ENCODE data around the gene IAPP.
"Not testable (repeated sequence)": the region's sequence is repeated elsewhere in the genome, so short reads cannot be mapped to it uniquely, and the experiment has no call there.

Gene IAPP

DNA sequence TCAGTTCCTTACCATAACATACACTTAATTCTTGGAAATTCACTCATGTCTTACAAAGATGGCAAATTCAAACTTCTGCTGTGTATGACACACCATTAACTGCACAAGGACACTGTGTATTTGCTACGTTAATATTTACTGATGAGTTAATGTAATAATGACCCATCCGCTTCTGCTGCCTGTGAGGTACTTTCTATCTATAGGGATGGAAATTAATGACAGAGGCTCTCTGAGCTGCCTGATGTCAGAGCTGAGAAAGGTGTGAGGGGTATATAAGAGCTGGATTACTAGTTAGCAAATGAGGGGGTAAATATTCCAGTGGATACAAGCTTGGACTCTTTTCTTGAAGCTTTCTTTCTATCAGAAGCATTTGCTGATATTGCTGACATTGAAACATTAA is at the start of gene IAPP:
Gene IAPP, plus strand, starts transcription at position 301 of the 400 bp plus-strand sequence. CDS start 450 bp downstream, outside the sequence.
- DNase-seq, result no peak

DNA sequence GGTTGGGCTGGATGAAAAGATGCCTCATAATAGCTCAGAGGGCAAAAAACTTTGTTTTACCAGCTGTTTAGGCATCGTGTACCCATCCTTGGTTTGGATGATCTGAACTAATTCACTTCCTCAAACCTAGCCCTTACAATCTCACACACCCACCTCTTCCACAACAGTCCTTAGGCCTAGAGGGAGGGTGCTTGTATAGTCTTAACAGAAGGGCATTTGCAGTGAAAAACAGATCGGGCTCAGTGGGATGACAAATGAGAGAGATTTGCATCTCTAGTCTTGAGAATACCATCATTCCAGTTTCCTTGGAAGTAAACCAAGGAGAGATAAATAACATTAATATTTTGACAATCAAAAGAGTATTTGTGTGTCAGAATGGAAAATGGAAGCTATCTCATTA is 49.0 kb upstream of the IAPP start:
- DNase-seq, result no peak

DNA sequence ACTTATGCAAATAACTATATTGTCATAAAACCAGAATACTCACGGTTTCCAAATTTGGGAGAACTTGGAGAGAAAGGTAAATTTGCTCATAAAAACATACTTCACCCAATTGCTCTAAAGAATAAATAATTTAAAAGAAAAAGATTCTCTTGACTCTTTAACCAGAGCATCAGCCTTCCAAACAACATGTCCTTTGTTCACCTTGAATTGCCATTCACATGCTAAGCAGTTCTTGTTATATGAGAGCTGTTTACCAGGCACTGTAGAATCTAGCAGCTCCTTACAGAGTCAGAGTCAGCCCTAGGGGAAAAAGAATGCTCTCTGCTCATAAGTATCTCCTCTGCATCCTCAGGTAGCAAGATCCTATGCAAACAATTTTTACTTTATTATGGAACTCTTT is 48.2 kb upstream of the IAPP start:
- DNase-seq, result no peak

DNA sequence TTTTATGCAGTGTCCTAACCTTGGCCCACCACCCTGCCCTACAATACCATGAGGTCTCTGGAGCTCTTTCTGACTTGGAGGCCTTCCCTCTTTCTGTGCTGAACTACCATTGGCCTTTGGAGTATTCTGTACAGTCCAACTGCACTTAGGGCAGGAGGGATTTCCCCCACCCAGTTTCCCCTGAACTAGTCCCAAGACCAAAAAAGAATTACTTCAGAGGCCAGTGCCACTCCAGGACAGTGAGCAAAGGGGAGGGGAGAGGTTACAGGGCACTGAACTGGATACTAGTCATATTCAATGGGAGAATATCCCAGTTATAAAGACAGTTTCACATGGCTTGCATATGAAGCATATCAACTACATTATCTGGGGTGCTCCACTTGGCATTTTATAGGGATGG is 44.1 kb upstream of the IAPP start:
- no peak for DNase-seq

DNA sequence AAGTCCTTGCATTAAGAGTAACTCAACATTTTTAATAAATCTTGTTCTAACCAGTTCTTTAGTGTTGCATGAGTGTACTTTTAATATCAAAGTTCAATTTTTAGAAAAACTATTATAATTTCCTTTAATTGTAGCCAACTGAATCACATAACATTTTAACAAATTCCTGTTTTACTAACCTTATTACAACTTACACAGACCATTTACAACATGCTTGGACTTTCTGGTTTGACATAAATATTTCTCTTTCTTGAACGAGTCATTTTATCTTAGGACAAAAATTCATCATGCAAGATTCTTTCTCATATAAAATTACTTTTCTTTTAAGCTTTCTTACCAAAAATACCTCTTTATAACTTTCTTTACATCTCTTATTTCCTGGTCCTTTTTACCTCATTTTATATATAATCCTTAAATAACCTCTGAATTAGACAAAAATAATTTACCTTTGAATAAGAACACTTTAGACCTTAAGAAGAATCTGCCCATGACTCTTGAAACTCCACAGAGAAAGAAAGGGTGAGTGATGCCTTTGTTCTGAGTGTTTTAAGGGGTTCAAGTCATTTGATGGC is 41.9 kb upstream of the IAPP start:
- DNase-seq, result no peak

DNA sequence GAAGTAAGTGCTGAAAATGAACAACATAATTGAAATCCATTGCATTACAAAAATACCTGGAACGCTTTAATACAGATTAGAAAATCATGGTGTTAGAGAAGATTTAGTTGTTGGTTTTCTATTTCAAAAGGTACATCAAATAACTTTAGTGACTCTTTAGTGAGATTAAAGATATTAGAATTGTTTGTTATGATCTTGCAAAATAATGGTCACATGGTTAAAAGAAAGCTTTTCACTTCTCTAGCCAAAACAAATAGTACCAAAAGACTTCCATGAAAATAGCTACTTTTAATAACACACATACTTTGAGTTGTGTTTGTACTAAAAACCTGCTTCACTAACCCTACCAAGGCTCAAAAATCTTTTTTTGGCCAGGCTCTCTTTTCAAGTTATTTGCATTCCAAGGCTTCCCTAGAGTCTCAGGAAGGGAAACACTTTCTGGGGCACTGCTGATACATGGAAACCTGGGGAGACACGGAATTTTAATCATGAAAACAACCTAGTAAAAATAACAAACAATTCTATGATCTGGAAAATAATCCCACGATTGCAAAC is 37.9 kb upstream of the IAPP start, which contains the start of gene SLCO1A2:
Gene SLCO1A2, minus strand, starts transcription at position 147 of the 555 bp plus-strand sequence. CDS start 270 bp downstream, outside the sequence.
- DNase-seq, result no peak

DNA sequence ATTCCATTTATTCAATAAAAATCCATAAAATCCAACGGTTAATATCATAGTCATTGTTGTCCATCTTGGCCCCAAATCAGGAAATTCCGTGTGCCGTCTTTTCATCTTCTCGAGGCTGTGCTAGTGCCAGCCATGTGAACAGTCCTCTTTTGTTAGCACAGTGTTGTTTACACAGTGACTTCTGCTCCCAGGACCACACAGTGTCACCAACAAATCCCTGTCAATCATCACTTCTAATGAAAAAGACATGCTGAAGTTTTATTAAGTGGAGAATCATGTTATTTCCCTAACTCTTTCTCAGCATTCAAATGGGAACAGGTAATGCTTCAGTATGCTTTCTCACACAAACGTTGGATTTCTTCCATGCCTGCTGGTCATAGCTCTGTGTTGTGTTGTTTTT is 36.0 kb upstream of the IAPP start:
- no peak for DNase-seq

DNA sequence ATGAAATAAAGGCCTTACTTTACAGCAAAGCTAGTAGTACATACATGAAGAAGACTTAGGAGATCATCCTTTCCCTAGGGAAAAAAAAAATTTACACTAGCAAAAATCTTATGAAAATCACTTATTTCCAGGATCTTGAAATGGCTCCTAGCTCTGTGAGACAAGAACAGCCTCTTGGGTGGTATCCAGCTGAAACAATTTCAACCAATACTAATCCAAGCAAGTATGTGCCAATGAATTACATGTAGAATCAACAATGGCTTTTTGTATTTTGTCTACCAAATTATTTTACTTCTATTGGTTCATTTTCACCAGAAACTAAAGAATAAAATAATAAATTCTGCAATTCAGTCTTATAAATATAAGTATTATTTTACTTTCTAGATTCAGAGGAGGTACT is 35.2 kb upstream of the IAPP start:
- no peak for DNase-seq

DNA sequence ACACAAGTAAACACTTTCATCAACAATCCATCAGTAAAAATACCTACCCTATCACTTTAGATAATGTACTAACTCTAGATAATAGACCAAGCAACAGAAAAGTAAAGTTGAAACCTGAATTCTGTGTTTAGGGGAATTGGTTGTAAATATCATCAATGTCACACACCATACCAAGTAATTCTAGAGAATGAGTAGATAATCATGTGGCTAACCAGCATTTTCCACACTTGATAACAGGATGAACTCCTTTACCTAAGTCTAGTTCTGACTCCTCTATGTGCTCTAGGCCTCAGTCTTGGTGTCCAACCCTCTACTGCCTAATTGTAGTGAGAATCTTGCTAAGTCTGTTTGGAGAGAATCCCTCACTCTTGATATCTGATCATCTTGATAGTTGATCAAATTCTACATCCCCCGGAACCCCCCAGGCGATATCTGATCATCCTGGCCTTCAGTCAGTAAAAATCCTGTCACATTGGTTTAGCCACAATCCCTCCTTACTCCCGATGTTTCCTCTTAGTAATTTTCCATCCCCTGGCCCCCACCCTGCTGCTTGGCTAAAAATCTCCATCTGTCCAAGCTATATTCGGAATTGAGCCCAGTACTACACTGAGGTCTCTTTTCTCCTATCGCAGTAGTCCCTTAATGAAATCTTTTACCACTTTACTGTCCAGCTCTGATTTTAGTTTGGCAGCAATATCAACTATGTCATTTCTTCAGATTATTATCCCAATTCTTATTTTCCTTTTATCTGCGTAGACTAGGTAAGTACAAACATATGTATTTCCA is 34.5 kb upstream of the IAPP start:
- peak; percentile 14 for DNase-seq

DNA sequence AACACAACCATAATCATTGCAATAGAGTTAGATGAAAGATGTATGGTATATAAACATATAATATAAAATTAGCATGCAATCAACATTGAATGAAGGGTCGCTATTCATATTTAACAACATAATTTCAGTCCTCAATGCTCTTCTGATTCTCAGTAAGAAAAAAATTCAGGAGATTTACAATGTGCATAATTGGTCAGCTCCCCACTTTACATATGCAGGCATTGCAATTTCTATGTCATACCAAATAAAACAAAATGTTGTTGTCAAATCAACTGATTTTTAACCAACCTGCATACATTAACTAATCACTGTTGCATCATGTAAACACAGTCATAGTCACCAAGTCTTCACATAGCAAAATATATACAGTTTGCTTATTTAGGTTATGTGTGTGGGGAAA is 32.8 kb upstream of the IAPP start:
- DNase-seq, result no peak

DNA sequence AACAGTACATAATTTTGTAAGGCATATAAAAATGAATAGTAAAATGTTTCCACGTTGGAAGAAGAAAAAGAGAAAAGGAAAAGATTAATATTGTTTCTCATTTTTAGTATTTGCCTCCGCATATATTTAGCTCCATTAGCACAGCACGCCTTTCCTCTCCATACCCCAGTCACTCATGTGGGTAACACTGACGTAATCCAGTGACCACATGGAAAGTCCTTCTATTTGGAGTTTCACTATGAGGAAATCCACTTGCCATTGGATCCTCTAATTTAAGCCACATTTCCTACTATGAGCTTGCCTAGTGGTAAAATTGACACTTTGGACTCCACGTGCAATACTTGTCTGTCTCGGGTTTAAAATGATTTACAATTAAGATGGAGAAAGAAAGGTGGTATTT is 32.3 kb upstream of the IAPP start:
- DNase-seq, result no peak

DNA sequence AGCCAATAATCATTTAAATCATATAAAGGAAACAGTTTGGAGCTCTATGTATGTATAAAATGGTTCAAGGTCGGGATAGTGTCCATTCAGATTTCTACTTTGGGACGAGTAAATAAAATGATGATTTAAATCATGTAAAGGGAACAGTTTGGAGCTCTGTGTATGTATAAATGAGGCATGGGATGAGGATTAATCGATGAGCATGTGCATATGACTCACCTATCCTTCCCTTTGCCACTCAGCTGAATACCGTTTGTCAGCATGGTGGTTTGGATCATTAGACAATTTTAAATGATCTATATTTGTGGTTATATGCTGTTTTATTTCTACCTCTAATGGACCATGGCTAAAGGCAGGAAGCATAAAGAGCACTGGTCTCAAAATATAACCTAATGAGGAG is 30.9 kb upstream of the IAPP start:
- DNase-seq, result no peak

DNA sequence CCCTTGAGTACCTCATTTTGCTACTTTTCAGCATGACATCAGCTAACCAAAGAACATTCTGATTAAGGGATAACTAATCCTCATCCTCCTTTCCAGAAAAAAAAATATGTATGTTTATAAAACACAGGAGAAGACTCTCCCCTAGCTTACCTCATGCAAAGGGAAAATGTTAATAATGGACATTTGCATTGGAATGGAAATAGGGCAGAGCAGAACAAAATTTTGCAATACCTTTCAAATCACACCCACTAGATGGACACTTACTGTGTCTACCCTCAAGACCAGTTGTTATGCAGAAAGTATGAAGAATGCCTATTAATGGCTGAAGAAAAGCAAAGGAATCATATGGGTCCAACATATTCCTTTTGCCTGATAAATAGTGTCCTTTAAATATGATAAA is 29.1 kb upstream of the IAPP start:
- DNase-seq, result no peak

DNA sequence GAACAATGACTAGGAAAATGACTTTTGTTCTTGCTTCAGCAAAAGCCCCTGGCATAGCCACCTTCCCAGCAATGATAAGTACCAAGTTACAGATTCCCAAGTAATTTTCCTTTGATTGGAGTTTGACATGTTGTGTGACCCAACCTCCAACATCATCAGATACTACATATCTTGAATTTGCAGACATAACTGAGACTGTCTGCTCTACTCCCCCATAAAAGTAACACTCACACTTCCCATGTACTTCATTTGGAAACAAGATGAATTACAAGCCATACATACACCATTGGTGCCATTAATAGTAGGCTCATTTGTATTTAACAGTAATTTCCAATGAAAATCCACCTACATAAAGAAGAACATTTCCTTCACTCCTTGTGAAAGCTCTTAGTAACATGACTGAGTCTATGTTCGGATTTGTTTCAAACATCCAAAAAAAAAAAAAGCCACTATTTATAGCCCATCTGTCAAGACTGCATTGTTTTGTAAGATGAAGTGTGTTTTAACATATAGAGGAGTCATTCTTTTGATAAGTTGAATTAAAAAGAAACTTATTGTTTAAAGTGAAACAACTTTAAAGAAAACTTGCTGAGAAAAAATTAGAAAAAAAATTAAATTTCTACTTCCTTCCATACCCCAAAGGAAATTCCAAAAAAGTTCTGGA is 26.0 kb upstream of the IAPP start:
- no peak for DNase-seq

DNA sequence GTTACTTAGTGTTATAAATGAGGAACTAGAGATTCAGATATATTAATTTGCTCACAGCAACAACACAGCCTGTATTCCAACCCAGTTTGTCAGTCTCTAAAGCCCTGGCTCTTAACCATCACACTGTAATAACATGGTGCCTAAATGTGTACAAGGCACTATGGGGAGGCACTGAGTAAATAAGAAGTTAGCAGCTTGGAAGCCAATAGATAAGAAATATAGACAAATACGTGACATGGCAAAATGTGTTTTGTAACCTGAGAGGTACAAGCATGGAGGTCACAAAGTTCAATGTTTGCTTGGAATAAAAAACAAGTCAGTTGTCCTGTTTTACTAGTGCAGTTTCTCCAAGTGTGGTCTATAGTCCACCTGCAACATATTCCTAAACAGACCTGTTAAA is 21.7 kb upstream of the IAPP start:
- DNase-seq, result no peak

DNA sequence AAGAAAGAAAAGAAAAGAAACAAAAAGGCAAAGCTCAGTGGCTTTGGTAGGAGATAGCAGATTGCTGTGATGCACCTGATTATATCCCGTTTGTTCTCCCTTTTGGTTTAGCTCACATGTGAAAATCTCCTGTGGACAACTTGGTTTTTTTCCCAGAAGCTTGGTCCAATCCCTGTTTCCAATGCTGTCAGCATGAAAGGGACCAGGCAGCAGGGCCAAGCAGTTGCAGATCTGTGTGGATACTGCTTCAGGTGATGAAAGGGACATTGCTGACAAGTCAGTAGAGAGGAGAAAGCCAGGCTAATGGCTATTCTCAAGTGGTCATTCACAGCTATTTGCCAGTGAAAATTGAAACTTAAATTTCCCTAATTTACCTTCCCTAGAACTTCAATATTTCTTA is 19.2 kb upstream of the IAPP start:
- no peak for DNase-seq

DNA sequence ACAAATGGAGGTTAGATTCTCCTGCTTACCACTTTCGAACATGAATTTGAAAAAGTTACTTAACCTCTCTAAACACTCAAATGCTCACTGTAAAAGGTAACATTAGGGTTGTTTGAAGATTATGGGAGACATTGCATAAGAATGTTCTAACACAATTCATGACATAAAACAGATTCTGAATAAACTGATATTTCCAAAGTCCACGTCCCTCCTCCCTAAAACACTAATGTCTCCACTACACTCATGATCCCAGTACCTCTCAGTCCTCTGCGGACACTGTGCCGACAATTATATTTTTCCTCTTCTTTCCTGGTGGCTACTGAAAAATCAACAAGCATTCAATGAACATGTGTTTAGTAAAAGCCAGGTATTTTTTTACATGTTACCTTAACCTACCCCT is 18.8 kb upstream of the IAPP start:
- no peak for DNase-seq

DNA sequence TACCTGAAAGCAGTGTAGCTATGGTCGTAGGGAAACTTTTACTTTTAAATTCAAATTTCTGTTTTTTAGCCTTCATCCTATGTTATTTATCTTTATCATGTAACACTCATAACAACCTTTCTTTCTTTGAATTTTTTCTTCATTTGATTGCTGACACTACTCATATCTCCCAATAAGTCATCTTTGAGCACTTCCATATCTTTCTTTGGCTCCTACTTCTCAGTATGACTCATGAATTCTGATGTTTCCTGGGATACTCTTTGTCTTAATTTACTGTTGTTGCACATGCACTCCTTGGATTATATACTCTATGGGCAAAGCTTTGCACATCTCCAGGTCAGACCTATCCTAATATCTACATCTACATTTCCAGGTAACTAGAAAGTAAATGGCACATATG is 18.1 kb upstream of the IAPP start:
- DNase-seq, result no peak

DNA sequence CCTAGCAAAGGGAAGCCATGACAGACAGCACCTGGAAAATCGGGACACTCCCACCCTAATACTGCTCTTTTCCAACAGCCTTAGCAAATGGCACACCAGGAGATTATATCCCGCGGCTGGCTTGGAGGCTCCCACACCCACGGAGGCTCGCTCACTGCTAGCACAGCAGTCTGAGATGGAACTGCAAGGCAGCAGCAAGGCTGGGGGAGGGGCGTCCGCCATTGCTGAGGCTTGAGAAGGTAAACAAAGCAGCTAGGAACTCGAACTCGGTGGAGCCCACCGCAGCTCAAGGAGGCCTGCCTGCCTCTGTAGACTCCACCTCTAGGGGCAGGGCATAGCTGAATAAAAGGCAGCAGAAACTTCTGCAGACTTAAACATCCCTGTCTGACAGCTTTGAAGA is 12.1 kb upstream of the IAPP start:
- not testable (repeated sequence) for DNase-seq

DNA sequence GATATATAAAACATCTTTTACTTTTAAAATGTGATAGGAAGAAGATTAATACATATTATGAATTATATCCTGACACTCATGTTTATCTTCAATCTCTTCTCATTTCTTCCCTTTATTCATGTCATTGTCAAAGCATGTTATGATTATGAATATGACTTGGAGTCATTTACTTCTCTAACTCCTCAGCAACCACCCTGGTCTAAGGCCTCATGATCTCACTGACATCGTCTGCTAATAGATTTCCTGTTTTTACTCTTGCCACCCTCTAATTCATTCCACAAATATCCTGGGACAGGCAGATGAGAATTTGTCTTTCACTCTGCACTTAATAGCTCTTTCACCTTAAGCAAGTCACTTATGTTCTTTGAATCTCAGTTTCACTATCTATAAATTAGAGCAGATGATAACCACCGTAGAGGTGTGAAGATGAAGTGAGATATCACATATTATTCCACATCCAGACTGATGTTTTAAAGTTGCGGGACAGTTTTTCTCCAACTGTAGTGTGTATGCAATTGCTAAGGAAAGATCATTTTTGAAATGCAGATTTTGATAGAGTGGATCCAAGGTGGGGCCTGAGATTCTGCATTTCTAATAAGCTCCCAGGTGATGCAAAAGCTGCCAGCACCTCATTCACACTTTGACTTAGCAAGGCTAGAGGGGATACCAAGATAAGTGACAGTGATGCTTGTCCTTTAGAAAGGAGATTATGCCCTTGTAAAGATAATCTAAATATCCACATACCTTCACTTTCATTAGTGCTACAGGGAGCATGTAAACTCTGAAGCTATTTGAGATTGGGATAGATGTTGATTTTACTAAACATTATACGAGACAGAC is 3.3 kb upstream of the IAPP start:
- no peak for DNase-seq

DNA sequence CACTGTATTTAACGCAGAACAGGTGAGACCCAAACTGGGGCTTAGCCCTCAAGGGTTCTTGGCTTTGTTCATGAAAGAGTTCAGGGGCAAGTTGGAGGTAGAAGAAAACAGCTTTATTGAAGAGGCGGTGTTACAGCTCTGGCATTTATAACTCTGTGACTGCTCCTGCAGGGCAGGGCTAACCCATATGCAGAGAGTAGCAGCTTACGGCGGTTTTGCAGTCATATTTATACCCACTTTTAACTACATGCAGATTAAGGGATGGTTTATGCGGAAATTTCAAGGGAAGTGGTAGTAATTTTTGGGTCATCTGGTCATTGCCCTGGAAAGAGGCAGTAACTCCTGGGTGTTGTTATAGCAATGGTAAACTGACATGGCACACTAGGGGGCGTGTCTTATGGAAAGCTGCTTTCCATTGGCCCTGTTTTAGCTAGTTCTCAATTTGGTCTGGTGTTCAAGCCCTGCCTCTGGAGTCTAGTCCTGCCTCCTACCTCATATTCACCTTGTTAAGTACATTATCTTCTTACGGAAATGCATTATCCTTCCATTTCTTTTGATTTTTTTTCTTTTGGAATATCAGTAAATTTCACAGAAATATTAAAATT is 1.8 kb upstream of the IAPP start:
- no peak for DNase-seq

DNA sequence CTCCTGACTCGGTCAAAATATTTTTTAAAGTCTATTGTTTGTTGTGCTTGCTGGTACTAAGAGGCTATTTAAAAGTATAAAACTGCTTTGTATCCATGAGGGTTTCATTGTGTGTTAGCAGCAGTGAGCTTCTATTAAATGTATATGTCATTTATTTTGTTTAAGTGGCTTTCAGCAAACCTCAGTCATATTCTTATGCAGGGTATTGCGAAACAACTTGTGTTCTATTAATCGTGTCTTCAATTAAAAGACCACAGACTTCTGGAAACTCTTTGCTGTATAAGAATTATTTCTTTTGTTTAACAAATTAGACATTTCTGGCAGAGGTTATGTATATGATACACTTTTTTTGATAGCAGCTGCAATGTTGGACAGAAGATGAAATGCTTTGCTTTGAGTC is 6.5 kb downstream of the IAPP start:
- DNase-seq, result no peak

DNA sequence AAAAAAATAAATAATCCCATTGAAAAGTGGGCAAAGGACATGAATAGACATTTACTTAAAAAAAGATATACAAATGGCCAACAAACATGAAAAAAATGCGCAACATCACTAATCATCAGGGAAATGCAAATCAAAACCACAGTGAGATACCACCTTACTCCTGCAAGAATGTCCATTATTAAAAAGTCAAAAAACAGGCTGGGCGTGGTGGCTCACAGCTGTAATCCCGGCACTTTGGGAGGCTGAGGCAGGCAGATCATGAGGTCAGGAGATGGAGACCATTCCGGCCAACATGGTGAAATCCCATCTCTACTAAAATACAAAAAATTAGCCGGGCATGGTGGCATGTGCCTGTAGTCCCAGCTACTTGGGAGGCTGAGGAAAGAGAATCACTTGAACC is 8.6 kb downstream of the IAPP start:
- DNase-seq, result not testable (repeated sequence)

All from femur (tissue), 1 donor.